HFFc6 (cell line): Measurements from ENCODE around the gene NFATC2. TPM values are rescaled to one million over a fixed set of nuclear protein-coding genes. Genes with fewer than 3 reads are reported as not detected.

ENCODE experiments used
- DNase-seq: peaks from one replicate; pipeline ENCODE4 v3.0.0-alpha.2; 2018
- H3K27ac Mint-ChIP-seq: 2 replicates; pipeline ENCODE4 v1.8.0; 2020; ENCODE audit warnings: mild to moderate bottlenecking, mixed read lengths
- H3K27me3 Mint-ChIP-seq: 2 replicates; pipeline ENCODE4 v1.8.0; 2021; ENCODE audit warnings: mild to moderate bottlenecking, moderate library complexity, mixed read lengths; ENCODE audit not compliant: insufficient read depth
- H3K36me3 Mint-ChIP-seq: 2 replicates; pipeline ENCODE4 v1.8.0; 2021; ENCODE audit warnings: low read depth, mixed read lengths
- H3K4me1 Mint-ChIP-seq: 2 replicates; pipeline ENCODE4 v1.8.0; 2020; ENCODE audit warnings: low read depth, mixed read lengths
- H3K4me3 Mint-ChIP-seq: 2 replicates; pipeline ENCODE4 v1.8.0; 2020; ENCODE audit warnings: mild to moderate bottlenecking, moderate library complexity, mixed read lengths
- H3K9me3 Mint-ChIP-seq: 2 replicates; pipeline ENCODE4 v1.8.0; 2020; ENCODE audit warnings: mild to moderate bottlenecking, mixed read lengths
- CTCF ChIP-seq: fragments of 200-600 bp; sonication (generic); IDR thresholded peaks from 2 replicates; pipeline ENCODE4 v1.5.0; 2021; ENCODE audit warnings: antibody characterized with exemption, mild to moderate bottlenecking
- total RNA-seq, 6 experiments: library from RNA; stranded (reverse); fragmentation: NEBNext Ultra II Directional; extraction: Animal tissue kit (Norgen Biotek cat#: 25700); gene quantifications; 2 replicates in 1 of 6; 3 replicates in 5 of 6; pipeline ENCODE4 v1.2.3, GENCODE V29; 2021

The NFATC2 gene
- total RNA-seq, 6 experiments from 2014 or later = 0.50 to 1.1 (median 0.84) TPM

DNA sequence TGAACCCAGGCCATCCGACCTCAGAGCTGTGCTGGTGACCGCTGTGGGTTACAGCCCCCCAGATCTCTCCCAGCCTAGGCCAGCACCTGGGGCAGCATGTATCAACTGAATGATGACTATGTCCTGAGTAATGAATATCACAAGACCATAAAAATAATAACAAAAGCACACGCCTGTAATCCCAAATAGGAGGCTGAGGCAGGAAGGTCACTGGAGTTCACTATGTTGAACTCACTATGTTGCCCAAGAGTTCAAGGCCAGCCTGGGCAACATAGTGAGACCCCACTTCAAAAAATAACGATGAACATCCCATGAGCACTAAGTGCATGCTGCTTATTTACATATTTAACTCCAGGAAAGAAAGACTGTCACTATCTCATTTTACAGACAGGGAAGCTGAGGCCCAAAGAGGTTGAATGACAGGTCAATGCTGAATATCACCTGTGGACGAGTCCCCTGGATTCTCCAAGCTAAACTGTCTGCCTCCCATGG is 92.3 kb downstream of the NFATC2 start:
- no peak for TF ChIP-seq CTCF
- Mint-ChIP-seq H3K27me3 (peaks cover 2% of the 10 kb centered on the region), H3K36me3 (peaks cover 5% of the 10 kb centered on the region; the same call in 1 of the 2 replicates), H3K4me3 (no peak overlapping the region), H3K27ac (no peak overlapping the region), H3K9me3 (no peaks in the 10 kb centered on the region; the same call in 1 of the 2 replicates), H3K4me1 (peaks cover 56% of the 10 kb centered on the region)
- DNase-seq = no peak

- H3K4me1 Mint-ChIP-seq = peaks cover 62% of the 10 kb centered on the region
Measured at GRCh38 chr20:51449498-51450220, 92.9 kb downstream of the NFATC2 start.

GRCh38 chr20:51447765-51448148 is 94.8 kb downstream of the NFATC2 start:
- peak overlapping the region; percentile 93 for H3K27ac Mint-ChIP-seq
- no peaks in the 10 kb centered on the region for H3K9me3 Mint-ChIP-seq
- H3K4me3 Mint-ChIP-seq = peak overlapping the region; percentile 73
- DNase-seq = no peak
- H3K36me3 Mint-ChIP-seq = no peaks in the 10 kb centered on the region
- no peaks in the 10 kb centered on the region; the same call in none of the 2 replicates for H3K27me3 Mint-ChIP-seq
- peaks cover 81% of the 10 kb centered on the region for H3K4me1 Mint-ChIP-seq
- TF ChIP-seq CTCF = no peak

More at GRCh38 chr20:51449498-51450220, 92.9 kb downstream of the NFATC2 start:
- no peak for DNase-seq
- TF ChIP-seq CTCF = no peak
- peaks cover 4% of the 10 kb centered on the region; the same call in 1 of the 2 replicates for H3K36me3 Mint-ChIP-seq
- no peaks in the 10 kb centered on the region; the same call in none of the 2 replicates for H3K27me3 Mint-ChIP-seq
- H3K27ac Mint-ChIP-seq = no peak overlapping the region
- H3K9me3 Mint-ChIP-seq = no peaks in the 10 kb centered on the region; the same call in 1 of the 2 replicates
- H3K4me3 Mint-ChIP-seq = no peak overlapping the region

GRCh38 chr20:51447097-51447764 is 95.3 kb downstream of the NFATC2 start:
- Mint-ChIP-seq H3K27me3 (no peaks in the 10 kb centered on the region; the same call in none of the 2 replicates), H3K27ac (peak overlapping the region; percentile 93), H3K9me3 (no peaks in the 10 kb centered on the region), H3K36me3 (no peaks in the 10 kb centered on the region), H3K4me1 (peaks cover 83% of the 10 kb centered on the region), H3K4me3 (peak overlapping the region; percentile 73)
- peak; percentile 96 for DNase-seq
- TF ChIP-seq CTCF = peak; percentile 31

- H3K4me1 Mint-ChIP-seq = peaks cover 83% of the 10 kb centered on the region
- no peak for TF ChIP-seq CTCF
- H3K27me3 Mint-ChIP-seq = no peaks in the 10 kb centered on the region; the same call in none of the 2 replicates
- no peaks in the 10 kb centered on the region for H3K9me3 Mint-ChIP-seq
- no peaks in the 10 kb centered on the region for H3K36me3 Mint-ChIP-seq
- H3K27ac Mint-ChIP-seq = peak overlapping the region; percentile 93
- peak overlapping the region; percentile 73 for H3K4me3 Mint-ChIP-seq
- peak; percentile 78 for DNase-seq
Measured at GRCh38 chr20:51446656-51447055, 95.9 kb downstream of the NFATC2 start.
